SKM-1 treated with dmso at 0.1 percent for 144 hours (cell line): ENCODE measurements around the gene CCDC12.

ENCODE experiments used
- DNase-seq: peaks from one replicate; lab custom pipeline; 2025; ENCODE audit not compliant: unreplicated experiment; lab: John Stamatoyannopoulos, UW

The CCDC12 gene

DNA sequence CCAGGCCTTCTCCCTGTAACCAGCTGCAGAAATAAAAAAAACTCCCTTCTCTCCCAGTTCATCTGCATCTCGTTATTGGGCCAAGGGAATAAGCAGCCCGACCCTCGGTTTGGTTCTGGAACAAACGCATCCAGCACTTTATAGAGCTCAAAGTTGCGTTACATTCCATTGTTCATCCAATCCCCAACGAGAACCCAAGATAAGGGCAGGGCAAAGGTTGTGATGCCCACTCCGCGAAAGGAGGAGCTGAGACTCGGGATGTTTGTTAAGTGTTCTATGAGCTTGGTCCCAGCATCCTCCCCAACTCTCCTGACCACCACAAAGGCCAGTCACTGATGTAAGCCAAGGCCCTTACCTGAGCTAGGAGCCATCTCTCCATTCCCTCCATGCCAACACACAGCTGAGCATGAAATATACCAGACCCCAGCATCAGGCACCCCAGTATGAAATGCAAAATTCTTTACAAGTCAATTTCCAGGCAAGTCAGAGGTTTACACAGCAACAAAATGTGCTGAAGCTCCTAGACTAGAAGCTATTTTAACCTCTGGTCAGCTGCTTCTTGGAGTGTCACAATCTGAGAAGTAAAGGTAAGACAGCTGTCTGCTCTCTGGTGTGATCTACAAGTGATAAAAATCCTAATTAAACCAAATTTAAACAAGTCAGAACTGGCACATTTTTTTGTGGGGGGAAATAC lies 17.9 kb downstream of the CCDC12 start:
- no peak for DNase-seq

DNA sequence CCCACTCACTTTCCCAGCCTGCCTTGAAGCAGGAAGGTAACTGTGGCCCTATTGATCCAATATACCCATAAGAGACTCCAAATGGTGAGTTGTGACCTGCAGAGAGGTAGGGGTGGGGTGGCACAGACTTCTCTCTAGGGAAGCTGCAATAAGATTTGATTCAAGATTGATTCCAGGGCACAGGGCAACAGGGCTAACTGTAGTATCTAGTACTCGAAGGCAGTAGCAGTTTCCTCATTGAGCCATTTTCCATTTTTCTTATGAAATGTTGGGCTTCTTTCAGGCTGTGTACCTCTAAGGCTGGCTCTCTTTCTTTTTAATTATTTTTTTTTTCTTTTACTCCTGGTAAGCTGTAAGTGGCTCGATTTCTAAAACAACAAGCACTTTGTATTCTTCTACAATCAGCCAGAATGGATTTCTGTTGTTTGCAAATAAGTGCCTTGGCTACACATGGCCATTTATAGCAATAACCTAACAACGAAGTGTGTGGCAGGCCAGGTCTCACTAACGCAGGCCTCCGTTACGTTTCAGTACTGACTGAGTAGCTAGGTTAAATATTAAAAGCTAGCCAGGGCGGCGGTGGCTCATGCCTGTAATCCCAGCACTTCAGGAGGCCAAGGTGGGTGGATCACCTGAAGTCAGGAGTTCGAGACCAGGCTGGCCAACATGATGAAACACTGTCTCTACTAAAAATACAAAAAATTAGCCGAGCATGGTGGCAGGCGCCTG lies 19.3 kb downstream of the CCDC12 start:
- no peak for DNase-seq

DNA sequence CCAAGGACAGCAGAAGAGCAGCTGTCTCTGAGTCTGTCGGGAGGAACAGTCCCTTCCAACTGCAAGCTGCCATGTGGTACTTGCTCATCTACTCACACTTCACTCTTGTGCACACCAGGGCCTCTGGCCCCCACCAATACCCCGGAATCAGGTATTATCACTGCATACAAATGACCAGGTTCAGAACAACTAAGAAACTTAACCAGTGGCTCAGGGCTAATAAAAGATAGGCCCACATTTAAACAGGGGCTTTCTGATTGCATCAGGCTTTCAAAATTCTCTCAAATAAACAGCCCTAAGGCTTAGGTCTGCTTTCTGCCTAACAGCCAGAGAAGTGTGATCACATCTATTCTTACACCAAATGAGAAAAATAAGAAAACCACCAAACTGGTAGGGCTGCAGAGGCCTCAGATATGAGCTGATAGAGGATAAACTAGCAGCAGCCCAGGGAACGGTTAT lies 20.7 kb downstream of the CCDC12 start:
- DNase-seq = no peak

DNA sequence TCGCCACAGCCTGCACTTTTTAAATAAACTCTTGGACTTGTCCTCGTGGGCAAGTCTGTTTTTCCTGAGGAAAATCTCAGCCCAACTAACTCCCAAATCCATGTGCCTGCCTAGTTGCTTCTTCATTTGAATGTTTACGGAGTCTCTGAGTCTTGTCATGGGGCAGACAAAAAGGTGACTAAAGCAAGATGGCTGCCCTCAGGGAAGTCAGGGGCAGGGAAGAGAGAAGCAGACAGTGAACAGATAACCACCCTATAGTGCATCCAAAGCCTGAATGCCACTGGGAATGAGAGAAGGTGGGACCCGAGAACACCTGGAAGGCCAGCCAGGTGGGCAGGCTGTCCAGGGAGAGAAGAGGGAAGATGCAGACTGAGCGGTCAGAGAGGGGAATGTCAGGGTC lies 21.4 kb downstream of the CCDC12 start:
- DNase-seq = no peak

DNA sequence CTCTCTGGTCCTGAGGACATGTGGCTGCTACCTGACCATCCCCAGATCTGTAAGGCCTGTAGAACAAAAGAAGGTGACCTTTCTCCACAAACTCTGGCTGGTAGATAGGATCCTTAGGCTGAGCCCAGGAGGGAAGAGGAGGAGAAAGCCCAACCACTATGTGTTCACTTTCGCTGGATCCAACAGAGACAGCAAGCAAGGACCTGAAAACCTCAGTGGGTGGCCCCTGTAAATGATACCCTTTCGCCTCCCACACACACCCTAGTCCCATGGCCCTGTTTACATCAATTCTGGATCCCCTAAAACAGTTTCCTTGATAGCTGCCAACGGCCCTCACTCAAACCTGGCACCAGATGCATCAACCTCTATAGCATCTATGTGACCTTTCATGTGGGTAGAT lies 22.4 kb downstream of the CCDC12 start:
- no peak for DNase-seq

DNA sequence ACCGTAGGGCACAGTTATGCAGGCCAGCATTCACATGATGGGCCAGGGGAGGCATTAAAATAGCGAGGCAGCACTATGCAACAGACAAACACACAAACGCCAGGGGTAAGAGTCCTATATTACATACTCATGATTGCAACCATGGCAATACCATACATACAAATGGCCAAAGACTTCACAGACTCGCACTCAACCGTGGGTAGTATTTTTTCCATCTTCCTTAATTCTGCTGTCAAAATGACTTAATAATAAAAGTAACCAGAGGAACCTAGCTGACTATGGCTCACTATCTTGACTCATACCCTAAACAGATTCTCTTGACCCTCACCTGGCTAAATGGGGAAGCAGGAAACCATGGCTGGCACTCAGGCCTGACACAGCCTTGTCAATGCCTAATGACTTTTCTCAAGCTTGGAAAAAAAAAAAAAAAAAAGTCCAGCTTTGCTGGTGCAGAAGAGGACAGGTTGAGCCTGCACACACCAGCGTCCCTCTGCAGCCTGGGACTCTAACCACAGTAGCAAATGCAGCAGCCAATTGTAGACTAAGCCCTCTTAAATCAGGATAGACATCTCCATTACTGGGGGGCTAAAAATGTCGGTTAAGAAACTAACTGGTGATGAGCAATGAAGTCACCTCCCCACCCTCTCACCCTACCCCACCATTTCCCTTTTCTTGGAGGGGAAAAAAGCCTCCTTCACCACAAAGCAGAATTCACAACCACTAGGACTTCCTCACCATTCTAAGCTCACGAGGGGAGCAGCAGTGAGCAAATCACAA lies 23.1 kb downstream of the CCDC12 start:
- peak; percentile 51 for DNase-seq

DNA sequence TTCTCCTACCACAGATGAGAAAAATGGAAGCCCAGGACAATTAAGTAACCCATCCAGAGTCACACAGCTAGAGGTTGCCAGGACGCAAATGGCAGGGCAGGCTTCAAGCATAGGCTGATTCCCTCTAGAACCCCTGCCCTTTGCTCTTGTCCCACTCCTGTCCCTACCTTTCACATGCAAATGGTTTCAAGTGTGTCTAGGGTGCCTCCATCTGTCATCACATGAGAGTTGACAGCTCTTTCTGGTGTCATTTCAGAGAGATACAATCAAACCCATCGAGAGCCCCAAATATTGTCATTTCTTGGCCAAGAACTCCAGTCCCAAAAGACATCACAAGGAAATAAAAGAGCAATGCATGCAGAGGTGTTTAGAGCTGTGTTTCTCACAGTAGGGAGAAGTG lies 23.7 kb downstream of the CCDC12 start:
- no peak for DNase-seq

DNA sequence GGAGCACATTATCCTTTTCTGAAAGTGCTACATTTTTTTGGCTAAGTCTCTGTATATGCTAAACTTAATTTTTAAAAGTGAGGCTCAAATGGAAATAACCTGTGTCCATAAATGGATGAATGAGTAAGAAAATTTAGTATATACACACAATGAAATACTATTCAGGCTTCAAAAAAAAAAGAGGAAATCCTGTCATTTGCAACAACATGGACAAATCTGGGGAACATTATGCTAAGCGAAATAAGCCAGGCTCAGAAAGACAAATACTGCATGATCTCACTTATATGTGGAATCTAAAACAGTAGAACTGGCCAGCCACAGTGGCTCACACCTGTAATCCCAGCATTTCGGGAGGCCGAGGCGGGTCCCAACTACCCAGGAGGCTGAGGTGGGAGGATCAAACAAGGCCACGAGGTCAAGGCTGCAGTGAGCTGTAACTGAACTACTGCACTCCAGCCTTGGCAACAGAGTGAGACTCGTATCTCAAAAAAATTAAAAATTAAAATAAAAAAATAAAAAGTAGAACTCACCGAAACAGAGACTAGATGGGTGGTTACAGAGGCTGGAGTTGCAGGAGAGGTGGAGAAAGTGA lies 25.8 kb downstream of the CCDC12 start:
- DNase-seq = no peak

DNA sequence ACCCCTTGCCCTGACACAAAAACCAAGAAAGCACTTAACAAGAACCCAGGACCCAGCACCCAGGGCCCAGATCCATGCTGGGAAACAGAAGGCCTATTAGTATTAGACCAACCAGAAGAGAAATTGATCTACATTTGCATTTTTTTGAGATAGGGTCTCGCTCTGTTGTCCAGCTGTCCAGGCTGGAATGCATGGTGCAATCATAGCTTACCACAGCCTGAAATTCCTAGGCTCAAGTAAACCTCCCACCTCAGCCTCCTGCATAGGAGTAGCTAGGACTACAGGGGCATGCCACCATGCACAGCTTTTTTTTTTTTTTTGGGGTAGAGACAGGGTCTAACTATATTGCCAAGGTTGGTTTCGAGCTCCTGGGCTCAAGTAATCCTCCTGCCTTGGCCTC lies 26.4 kb downstream of the CCDC12 start:
- DNase-seq = no peak

DNA sequence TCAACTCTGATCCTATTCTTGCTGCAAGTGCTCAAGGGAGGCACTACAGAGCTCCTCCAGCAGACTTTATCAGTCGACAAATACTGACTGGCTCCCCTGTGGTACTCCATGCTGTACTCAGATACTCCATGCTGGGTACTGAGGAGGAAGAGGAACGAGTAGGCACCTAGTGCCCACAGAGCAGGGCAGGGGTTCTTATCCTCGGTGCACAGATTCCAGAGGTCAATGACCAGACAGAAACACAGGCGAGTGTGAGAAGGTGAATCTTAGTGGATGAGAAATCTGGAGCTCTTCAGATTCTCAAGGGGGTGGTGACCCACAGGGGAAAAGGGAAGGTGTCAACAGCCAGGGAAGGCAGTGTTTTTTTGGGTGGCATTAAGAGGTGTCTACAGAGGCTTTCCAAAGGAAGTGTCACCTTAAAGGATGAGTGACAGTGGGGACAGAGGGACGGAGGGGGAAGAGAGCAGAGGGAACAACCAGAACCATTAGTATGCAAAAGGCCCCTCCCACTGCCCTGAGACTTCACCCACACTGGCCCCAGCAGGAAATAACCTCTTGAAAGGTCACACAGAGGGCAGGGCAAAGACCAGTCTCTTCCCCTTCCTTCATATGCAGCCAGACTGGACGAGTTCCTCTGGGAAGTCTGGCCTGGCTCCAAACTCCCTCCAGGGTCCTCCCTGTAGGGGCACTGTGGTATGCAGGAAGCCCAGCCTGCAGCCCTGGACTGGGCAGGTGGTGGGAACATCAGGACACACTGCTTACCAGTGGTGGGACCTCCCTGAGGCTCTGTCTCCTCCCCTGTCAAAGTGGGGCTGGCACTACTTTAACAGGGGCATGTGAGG lies 27.5 kb downstream of the CCDC12 start:
- DNase-seq = peak; percentile 71

DNA sequence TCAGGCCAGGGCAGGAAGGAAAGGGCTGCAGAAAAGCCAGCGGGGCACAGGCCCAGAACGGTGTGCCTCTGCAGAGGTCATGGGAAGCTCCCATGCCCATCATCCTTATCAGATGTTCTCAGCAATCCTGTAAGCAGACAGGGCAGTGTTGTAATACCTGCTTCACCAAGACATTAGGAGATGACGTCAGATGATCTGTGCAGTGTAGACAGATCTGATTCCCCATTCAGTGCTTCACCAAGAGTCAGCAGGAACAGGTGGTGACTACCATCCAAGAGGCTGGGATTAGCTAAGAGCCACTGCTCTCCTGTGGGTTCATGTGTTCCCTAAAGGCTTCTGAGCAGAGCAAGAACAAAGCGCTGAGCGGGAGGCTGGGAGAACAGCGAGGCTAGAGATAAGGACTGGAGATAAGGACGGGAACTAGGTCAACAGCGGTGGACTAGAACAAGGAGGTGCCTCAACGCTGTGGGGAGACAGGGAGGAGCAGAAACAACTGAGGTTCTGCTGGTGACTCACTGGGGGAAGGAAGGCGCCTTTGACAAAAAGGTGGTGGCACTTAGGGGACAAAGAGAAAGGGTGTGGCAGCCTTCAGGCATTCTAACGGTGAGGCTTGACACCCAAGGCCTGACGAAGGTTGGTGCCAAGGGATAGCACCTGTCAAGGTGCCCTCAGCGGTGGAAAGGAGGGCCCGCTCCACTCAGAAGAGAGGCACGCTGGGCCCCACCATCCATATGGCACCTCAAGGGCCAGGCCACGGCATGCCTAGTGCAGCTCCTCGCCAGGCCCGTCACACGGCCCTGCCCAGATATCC lies 28.4 kb downstream of the CCDC12 start:
- DNase-seq = peak; percentile 43

DNA sequence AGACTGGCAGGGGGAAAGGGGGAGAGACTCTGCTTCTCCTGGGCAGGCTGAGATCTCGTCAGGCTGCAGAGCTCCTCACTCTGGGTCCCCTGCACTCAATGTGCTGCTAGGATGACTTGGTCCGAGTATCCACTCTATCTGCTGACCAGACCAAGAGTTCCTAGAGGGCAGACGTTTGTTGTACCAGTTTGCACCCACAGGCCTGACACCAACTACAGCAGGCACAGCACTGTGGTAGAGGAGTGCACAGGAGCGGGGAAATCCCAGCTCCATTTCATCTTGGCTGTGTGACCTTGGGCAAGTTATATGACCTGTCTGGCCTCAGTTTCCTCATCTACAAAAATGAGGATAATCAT lies 29.0 kb downstream of the CCDC12 start:
- no peak for DNase-seq

DNA sequence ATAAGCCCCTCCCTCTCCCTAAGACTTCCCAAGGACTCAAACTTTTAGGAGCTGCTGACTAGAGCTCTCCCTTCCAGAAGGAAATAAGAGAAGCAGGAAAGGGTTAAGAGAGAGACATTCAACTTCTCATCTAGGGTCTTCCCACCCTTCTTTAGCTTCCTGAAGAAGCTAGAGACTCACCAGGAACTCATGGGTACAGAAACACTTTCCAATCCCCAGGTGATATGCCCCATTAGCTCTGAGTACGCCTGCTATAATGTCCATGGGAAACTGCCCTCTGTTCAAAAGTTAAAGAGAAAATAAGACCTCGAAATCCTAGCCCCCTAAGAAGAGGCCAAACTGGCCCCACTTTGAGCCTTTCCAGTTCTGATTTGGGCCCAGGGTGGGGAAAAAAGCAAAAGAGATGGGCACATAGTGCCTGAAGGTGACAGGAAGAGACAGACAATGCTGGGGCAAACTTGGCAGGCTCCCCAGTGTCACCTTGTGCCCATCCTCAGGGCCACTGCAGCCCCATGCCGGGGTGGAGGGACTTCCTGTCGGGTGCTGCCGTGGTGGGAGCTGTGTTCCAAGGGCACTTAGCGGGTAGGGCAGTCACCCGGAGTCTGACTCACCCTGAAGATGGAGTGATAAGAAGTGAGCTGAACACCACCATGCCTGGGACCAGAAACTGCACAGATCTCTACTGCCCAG lies 29.5 kb downstream of the CCDC12 start:
- DNase-seq = no peak

DNA sequence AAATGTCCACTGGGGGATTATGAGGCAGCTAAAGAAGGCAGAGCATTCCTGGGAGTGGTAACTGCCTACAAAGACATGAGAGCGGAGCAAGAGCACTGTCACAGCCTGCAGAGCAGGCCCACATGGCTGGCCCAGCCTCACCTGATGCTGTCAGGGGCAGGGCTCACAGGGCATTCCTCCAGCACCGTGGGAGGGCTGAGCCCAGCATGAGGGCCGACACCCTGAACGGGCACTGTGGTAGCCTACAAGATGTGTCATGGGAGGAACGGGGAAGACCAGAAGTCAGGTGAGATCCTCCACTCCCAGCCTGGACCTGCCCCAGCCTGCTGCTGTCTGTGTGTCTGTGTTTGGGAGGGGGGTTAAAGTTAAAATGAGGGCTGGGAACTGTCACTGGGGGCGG lies 30.1 kb downstream of the CCDC12 start:
- no peak for DNase-seq

DNA sequence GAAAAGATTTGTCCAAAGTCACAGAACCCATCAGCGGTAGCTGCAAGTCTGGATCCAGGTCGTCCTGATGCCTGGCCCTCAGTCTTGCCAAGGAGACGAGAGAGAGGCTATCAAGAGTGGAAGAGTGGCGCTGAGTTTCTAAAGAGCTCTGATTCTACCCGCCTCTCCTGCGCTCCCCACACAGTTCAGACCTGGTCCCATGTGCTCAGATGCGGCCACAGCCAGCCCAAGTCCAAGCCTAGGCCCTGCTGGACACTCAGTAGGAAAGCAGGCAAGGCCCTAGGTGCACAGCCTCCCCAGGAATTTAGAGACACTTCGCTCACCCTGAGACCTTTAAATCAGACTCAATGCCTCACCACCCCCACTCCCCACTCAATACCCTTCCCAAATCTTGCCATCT lies 32.4 kb downstream of the CCDC12 start:
- DNase-seq = no peak

DNA sequence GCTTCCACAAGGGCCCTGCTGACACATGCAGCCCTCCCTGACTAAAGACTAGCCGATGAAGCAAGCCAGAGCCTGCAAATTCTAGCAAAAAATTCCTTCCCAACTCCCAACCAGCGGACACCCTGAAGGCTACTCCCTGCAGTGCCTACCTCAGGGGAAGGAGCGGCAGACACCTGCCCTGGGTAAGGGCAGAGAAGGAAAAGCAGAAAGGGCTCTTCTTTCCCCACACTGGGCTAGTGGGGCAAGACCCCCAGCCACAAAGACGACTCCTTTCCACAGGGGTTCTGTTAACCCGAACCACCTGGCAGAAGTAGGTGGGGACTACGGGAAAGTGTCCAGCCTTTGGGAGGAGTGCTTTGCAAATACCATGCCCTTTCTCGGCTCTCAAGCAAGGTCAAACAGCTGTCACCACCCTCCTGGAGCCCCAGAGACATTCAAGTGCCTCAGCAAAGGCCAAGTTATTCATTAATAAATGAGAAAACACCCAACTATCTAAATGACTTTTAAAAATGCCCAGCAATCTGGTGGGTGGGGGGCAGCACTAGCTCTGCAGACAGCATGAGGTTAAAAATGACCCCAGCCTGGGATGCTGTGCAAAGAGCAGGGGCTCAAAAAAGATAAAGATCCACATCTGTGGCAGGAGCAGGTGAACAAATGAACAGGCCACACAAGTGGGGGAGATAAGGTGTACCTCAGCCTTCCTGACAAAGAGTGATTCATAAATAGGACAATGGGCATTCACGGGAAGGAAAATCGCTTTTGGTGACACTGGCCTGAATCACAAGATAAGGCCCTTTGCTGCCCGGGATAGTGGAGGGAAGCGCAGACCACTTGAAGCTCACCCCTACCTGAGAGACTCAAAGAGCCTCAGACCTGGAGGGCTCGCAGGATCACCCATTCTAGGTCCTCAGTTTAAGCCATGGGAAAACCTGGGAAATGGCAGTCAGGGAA lies 33.0 kb downstream of the CCDC12 start:
- no peak for DNase-seq

DNA sequence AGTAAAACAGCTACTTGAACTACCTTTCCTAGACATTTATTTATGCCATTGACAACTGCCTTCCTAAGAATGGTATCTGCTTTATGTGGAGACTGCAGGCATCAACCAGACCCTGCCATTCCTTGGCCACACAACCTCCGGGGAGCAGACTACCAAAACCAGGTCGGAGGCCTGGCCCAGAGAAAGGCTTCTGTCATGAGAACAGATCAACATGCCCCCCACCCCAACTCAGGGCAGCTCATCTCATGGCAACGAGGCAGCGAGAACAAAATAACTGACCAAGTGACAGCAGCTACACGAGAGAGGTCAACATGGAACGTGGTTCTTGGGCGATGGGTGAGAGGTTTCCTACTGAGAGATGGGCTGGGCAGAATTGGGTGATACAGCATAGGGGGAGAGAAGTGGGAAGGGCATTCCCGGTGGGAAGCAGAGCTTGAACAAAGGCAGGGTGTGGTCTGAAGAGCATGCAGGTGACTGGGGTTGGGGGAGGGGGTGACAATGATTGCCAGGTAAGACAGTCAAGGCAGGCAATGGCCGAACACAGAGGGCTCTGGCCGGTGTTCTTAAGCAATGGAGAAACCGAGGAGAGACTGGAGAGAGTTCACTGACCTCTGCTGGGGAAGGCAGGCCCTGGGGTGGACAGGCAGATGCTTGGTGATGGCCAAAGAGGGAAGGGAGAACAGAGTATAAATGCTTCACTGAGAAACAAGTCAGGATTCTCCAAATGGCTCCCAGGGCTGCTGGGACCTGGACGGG lies 33.9 kb downstream of the CCDC12 start:
- no peak for DNase-seq

DNA sequence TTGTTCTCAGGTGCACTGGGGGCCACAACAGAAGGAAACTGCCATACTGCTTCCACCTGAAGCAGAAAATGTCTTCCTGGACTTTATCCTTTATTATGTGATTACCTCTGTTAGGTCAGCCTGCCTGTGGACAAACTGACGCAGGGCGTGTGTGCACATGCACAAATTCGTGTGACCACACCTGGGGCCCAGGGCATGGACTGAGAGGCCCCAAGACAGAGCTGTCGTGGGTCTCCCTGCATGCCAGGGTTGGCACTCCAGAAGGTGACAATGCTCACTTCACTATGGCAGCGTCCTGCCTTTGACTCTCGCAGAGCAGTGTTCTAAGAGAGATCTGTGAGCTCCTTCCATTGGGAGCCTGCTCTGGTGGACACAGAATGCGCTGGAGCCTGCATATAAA lies 34.5 kb downstream of the CCDC12 start:
- no peak for DNase-seq
